H1 (cell line): ENCODE measurements around the gene EXT2. TPM values are rescaled to one million over a fixed set of nuclear protein-coding genes. Genes with fewer than 3 reads are reported as not detected.

Source experiments
- CTCF ChIA-PET: fragments of 300-600 bp; sonication (Branson Sonifier 250); formaldehyde crosslinking; loops from one replicate; lab custom pipeline; 2021; ENCODE audit not compliant: partially characterized antibody; lab: Charles Lee
- POLR2A ChIA-PET: fragments of 300-600 bp; sonication (Branson Sonifier 250); formaldehyde crosslinking; loops from one replicate; lab custom pipeline; 2021; ENCODE audit warnings: inconsistent platforms; ENCODE audit not compliant: partially characterized antibody; lab: Charles Lee
- DNase-seq, 2 experiments: peaks; one replicate each; pipeline versions ENCODE4 v3.0.0 to v3.0.0-alpha.2; 2010 to 2022; ENCODE audit warnings: low spot score in 2 of 2, low read depth in 1 of 2, mixed read lengths in 1 of 2
- FAIRE-seq: peaks from 2 replicates; lab custom pipeline; 2011; peaks lifted over from hg19 to GRCh38; lab: Jason Lieb, UNC
- H2AFZ ChIP-seq: 2 replicates; pipeline ENCODE4 v1.8.1; 2012; ENCODE audit warnings: low read length, inconsistent platforms
- H2AK5ac ChIP-seq: 2 replicates; pipeline ENCODE4 v1.6.1; 2013; ENCODE audit warnings: low read depth, low read length
- H2BK120ac ChIP-seq: replicated peaks from 2 replicates; pipeline ENCODE3; 2013; ENCODE audit warnings: low read depth, low read length, inconsistent platforms
- H2BK12ac ChIP-seq: 2 replicates; pipeline ENCODE4 v1.6.1; 2013; ENCODE audit warnings: low read depth, low read length
- H2BK15ac ChIP-seq: 2 replicates; pipeline ENCODE4 v1.6.1; 2013; ENCODE audit warnings: low read length
- H2BK20ac ChIP-seq: 2 replicates; pipeline ENCODE4 v1.6.1; 2013; ENCODE audit warnings: low read length
- H2BK5ac ChIP-seq: 2 replicates; pipeline ENCODE4 v1.6.1; 2013; ENCODE audit warnings: low read depth, low read length
- H3K14ac ChIP-seq: 2 replicates; pipeline ENCODE4 v1.6.1; 2013; ENCODE audit warnings: inconsistent platforms; ENCODE audit not compliant: insufficient read length
- H3K18ac ChIP-seq: 2 replicates; pipeline ENCODE4 v1.6.1; 2013; ENCODE audit warnings: low read length; ENCODE audit errors: extremely low read depth
- H3K23ac ChIP-seq: 2 replicates; pipeline ENCODE4 v1.6.1; 2013; ENCODE audit warnings: inconsistent platforms; ENCODE audit not compliant: insufficient read length
- H3K23me2 ChIP-seq: 2 replicates; pipeline ENCODE4 v1.6.1; 2013; ENCODE audit warnings: low read depth, low read length
- H3K27ac ChIP-seq: 2 replicates; pipeline ENCODE4 v1.6.1; 2011; ENCODE audit warnings: low read depth, low read length, inconsistent platforms
- H3K27me3 ChIP-seq, 4 experiments: replicated peaks in 1 of 4; 1 replicate in 1 of 4; 2 replicates in 3 of 4; pipeline versions ENCODE4 v1.6.1 to v1.8.1; 2011 to 2013; ENCODE audit warnings: low read length in 3 of 4, mild to moderate bottlenecking in 3 of 4, inconsistent platforms in 2 of 4, mixed read lengths in 2 of 4, moderate library complexity in 1 of 4; ENCODE audit not compliant: control insufficient read depth in 3 of 4, insufficient read depth in 3 of 4; ENCODE audit errors: extremely low read depth in 1 of 4
- H3K36me3 ChIP-seq, 4 experiments: 2 replicates each; pipeline versions ENCODE4 v1.6.1 to v1.8.1; 2011 to 2013; ENCODE audit warnings: mild to moderate bottlenecking in 4 of 4, low read length in 3 of 4, moderate library complexity in 2 of 4, control low read depth in 1 of 4, inconsistent platforms in 1 of 4; ENCODE audit not compliant: insufficient read depth in 4 of 4, control insufficient read depth in 2 of 4
- H3K4ac ChIP-seq: replicated peaks from 2 replicates; pipeline ENCODE3; 2013; ENCODE audit warnings: low read length, low read depth, mixed read lengths, inconsistent platforms; ENCODE audit not compliant: insufficient read length
- H3K4me1 ChIP-seq, 4 experiments: replicated peaks in 1 of 4; 1 replicate in 1 of 4; 2 replicates in 3 of 4; pipeline versions ENCODE4 v1.6.1 to v1.8.1; 2011 to 2013; ENCODE audit warnings: low read length in 3 of 4, inconsistent platforms in 2 of 4, mixed read lengths in 1 of 4; ENCODE audit not compliant: insufficient read depth in 4 of 4, control insufficient read depth in 3 of 4
- H3K4me2 ChIP-seq, 2 experiments: 2 replicates each; pipeline versions ENCODE4 v1.6.1 to v1.8.1; 2011 to 2013; ENCODE audit warnings: low read depth in 2 of 2, low read length in 2 of 2, control low read depth in 1 of 2, inconsistent platforms in 1 of 2, mild to moderate bottlenecking in 1 of 2; ENCODE audit not compliant: insufficient read depth in 1 of 2
- H3K4me3 ChIP-seq, 4 experiments: fragments of 200-600, 300-600 bp in 1 of 4; sonication (generic), shearing (Covaris generic), sonication (Bioruptor Twin) in 1 of 4; 2 replicates each; pipeline versions ENCODE4 v1.5.1 to v1.8.1; 2011 to 2016; ENCODE audit warnings: low read length in 4 of 4, low read depth in 3 of 4, control low read depth in 2 of 4, inconsistent platforms in 2 of 4, mild to moderate bottlenecking in 2 of 4, mixed read lengths in 1 of 4, moderate library complexity in 1 of 4; ENCODE audit not compliant: insufficient read depth in 2 of 4; ENCODE audit errors: extremely low read depth in 1 of 4
- H3K56ac ChIP-seq: replicated peaks from 2 replicates; pipeline ENCODE3; 2013; ENCODE audit warnings: low read depth, mild to moderate bottlenecking, mixed read lengths, low read length, inconsistent platforms; ENCODE audit not compliant: insufficient read length
- H3K79me1 ChIP-seq: 2 replicates; pipeline ENCODE4 v1.6.1; 2013; ENCODE audit warnings: low read depth, low read length, control low read depth
- H3K79me2 ChIP-seq, 2 experiments: 2 replicates each; pipeline versions ENCODE4 v1.6.1 to v1.8.1; 2012 to 2013; ENCODE audit warnings: low read length in 2 of 2, mild to moderate bottlenecking in 2 of 2, inconsistent platforms in 1 of 2; ENCODE audit not compliant: insufficient read depth in 2 of 2, control insufficient read depth in 1 of 2
- H3K9ac ChIP-seq, 4 experiments: replicated peaks in 1 of 4; 1 replicate in 1 of 4; 2 replicates in 3 of 4; pipeline versions ENCODE4 v1.6.1 to v1.8.1; 2011 to 2013; ENCODE audit warnings: low read depth in 3 of 4, low read length in 3 of 4, control low read depth in 2 of 4, mild to moderate bottlenecking in 2 of 4, moderate library complexity in 2 of 4, inconsistent platforms in 1 of 4; ENCODE audit errors: extremely low read depth in 1 of 4
- H3K9me3 ChIP-seq, 2 experiments: 2 replicates each; pipeline versions ENCODE4 v1.6.1 to v1.8.1; 2012 to 2013; ENCODE audit warnings: mild to moderate bottlenecking in 2 of 2, moderate library complexity in 2 of 2, control low read depth in 1 of 2, inconsistent platforms in 1 of 2, low read depth in 1 of 2, low read length in 1 of 2, mixed read lengths in 1 of 2; ENCODE audit not compliant: insufficient read depth in 2 of 2
- H4K20me1 ChIP-seq, 2 experiments: replicated peaks in 1 of 2; 2 replicates each; pipeline versions ENCODE3 to v1.8.1; 2011 to 2013; ENCODE audit warnings: inconsistent platforms in 2 of 2, low read length in 2 of 2, mild to moderate bottlenecking in 1 of 2; ENCODE audit not compliant: insufficient read depth in 2 of 2, control insufficient read depth in 1 of 2
- H4K5ac ChIP-seq: 2 replicates; pipeline ENCODE4 v1.6.1; 2013; ENCODE audit warnings: low read length, low read depth, mixed read lengths, inconsistent platforms; ENCODE audit not compliant: insufficient read length
- H4K8ac ChIP-seq: 2 replicates; pipeline ENCODE4 v1.8.0; 2013; ENCODE audit warnings: mild to moderate bottlenecking, moderate library complexity, low read length, inconsistent platforms; ENCODE audit not compliant: insufficient read depth; ENCODE audit errors: extremely low read depth
- H4K91ac ChIP-seq: replicated peaks from 2 replicates; pipeline ENCODE3; 2013; ENCODE audit warnings: low read length, mixed read lengths, inconsistent platforms; ENCODE audit not compliant: insufficient read length
- KDM1A ChIP-seq: fragments of 200-600, 300-600 bp; sonication (generic); IDR thresholded peaks from 2 replicates; pipeline ENCODE4 v1.7.1; 2016; ENCODE audit warnings: mild to moderate bottlenecking, low read length, borderline replicate concordance
- SIX5 ChIP-seq: IDR thresholded peaks from 2 replicates; pipeline ENCODE4 v1.6.1; 2011; ENCODE audit warnings: mild to moderate bottlenecking, low read depth, low read length
- TAF1 ChIP-seq: IDR thresholded peaks from 2 replicates; pipeline ENCODE4 v1.6.1; 2011; ENCODE audit warnings: mild to moderate bottlenecking, low read depth, low read length
- WGBS, 2 experiments: shearing (Covaris generic) in 1 of 2; methylation state at CpG; one replicate each; pipeline versions ENCODE4 v1.1.6 to v1.1.7; 2013 to 2015; ENCODE audit warnings: low lambda C conversion rate in 2 of 2, mixed read lengths in 2 of 2, inconsistent platforms in 1 of 2, low coverage in 1 of 2, missing lambda C conversion rate in 1 of 2; ENCODE audit not compliant: insufficient replicate concordance in 2 of 2, insufficient coverage in 1 of 2, insufficient read length in 1 of 2; ENCODE audit errors: extremely low coverage in 1 of 2, missing lambda C conversion rate in 1 of 2; 5-methylcytosine and 5-hydroxymethylcytosine counted together
- polyA plus RNA-seq, 7 experiments: library from polyadenylated mRNA; depleted of rRNA in 3 of 7; stranded (reverse) in 5 of 7; unstranded in 2 of 7; fragments of >200 nt in 5 of 7; fragments of 200-250 nt in 2 of 7; gene quantifications; 1 replicate in 5 of 7; 2 replicates in 1 of 7; 4 replicates in 1 of 7; pipeline versions ENCODE4 v1.2.1 to v1.2.3, GENCODE V29; 2011 to 2013; ENCODE audit warnings: missing spikeins in 2 of 7, mixed read lengths in 2 of 7
- total RNA-seq: library from RNA; stranded (reverse); fragmentation: NEBNext Ultra II Directional; extraction: Animal tissue kit (Norgen Biotek cat#: 25700); gene quantifications from 2 replicates; pipeline ENCODE4 v1.2.1, GENCODE V29; 2021

The EXT2 gene
- total and polyA plus RNA-seq, 2 of the 8 experiments (the other 6 are each of a cell fraction or from before 2014, with no cell fraction given), result 29.8 to 42.8 TPM

DNA sequence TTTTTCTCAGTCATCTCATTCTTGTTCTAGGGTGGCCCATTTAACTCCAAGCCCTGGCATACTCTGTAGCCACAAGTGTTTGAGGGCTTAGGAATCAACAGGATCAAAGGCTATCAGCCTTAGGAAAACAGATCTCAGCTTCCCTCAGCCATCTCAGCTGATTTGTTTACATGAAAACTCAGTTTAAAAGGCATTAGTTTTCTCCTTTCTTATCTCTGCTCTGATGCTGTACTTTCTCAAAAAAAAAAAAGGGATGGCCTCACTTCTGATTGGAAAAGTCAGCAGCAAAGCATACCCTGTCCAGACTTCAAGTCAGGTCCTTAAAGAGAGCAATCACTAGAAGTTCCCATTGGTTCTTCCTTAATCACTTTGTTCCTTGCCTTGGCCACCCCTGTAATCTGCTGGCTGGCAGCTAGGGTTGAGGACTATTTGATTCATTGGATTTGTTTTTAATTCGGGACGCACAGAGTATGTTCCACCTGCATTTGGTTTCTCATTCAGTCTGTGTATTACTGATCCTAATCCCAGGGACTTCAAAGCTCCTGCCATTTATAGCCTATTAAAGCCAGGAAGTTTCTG is 102.8 kb downstream of the EXT2 start:
- Histone ChIP-seq H3K4me3 (no peak overlapping the region), H3K9ac (no peak overlapping the region), H2BK12ac (no peak overlapping the region), H3K4me1 (peaks cover 0 to 13% (median 5%) of the 10 kb centered on the region in 4 experiments; a peak in 2 of 7 replicates), H2BK20ac (no peak overlapping the region), H3K23ac (no peak overlapping the region), H4K20me1 (no peaks in the 10 kb centered on the region), H2BK5ac (no peak overlapping the region), H3K79me2 (no peaks in the 10 kb centered on the region), H3K27ac (no peak overlapping the region), H2BK120ac (no peak overlapping the region), H4K91ac (no peak overlapping the region), H2BK15ac (no peak overlapping the region), H2AK5ac (no peak overlapping the region), H4K5ac (no peak overlapping the region), H3K36me3 (no peaks in the 10 kb centered on the region), H3K4me2 (no peak overlapping the region), H2AFZ (no peak overlapping the region), H3K79me1 (no peaks in the 10 kb centered on the region), H3K56ac (no peak overlapping the region), H3K9me3 (no peaks in the 10 kb centered on the region), H3K14ac (no peak overlapping the region), H3K18ac (no peak overlapping the region), H4K8ac (no peak overlapping the region), H3K27me3 (no peaks in the 10 kb centered on the region), H3K4ac (no peak overlapping the region), H3K23me2 (no peaks in the 10 kb centered on the region)
- WGBS, 2 experiments, result 97% methylated on average over 2 of the region's 2 CpGs; no CpG with 5 or more reads in 1 of the 2 experiments
- ChIA-PET POLR2A (no interaction called here), CTCF (interaction anchor here (0.5 to 2.1 kb wide), 6 partner anchors 17 to 60 kb away, joined by 3 to 5 read pairs (median 3); no protein-coding TSS in a partner anchor)
- DNase-seq, result no peak
- FAIRE-seq, result no peak
- no peak for TF ChIP-seq TAF1
- no peak for TF ChIP-seq SIX5
- no peak for TF ChIP-seq KDM1A
